Naive thymus-derived CD8-positive, alpha-beta T cell (primary cell): ENCODE measurements around the gene R3HDM2. TPM values are rescaled to one million over a fixed set of nuclear protein-coding genes. Genes with fewer than 3 reads are reported as not detected.
A peak's percentile ranks its signal among the peaks of the same experiment; 100 is the strongest.
"Not testable (repeated sequence)": the region's sequence is repeated elsewhere in the genome, so short reads cannot be mapped to it uniquely, and the experiment has no call there.

Experiments used
- ATAC-seq, 2 donors: fragments of 150-1000 bp; cut with Tn5 transposase in 1 of 2; sonication (Bioruptor Pico), chemical (Tn5 transposase) in 1 of 2; 1 replicate in 1 of 2; 2 replicates in 1 of 2; pipeline ENCODE4 v1.10.0; 2021; ENCODE audit warnings: mild to moderate bottlenecking in 2 of 2, moderate library complexity in 2 of 2
- POLR2A ChIA-PET: fragments of 350-600 bp; sonication (Branson Sonifier 250); formaldehyde crosslinking; loops from one replicate; lab custom pipeline; 2021; ENCODE audit warnings: antibody characterized with exemption; lab: Charles Lee
- DNase-seq, 10 donors: peaks; one replicate each; pipeline versions ENCODE4 v3.0.0 to v3.0.0-alpha.2; 2020 to 2022
- H3K27ac Mint-ChIP-seq, 10 donors: one replicate each; pipeline ENCODE4 v1.8.0; 2020 to 2022; ENCODE audit warnings: mild to moderate bottlenecking in 10 of 10, mixed read lengths in 10 of 10, moderate library complexity in 4 of 10, inconsistent platforms in 1 of 10
- H3K27me3 Mint-ChIP-seq, 5 donors: one replicate each; pipeline ENCODE4 v1.8.0; 2021 to 2022; ENCODE audit warnings: mixed read lengths in 5 of 5
- H3K36me3 Mint-ChIP-seq, 3 donors: one replicate each; pipeline ENCODE4 v1.8.0; 2020 to 2022; ENCODE audit warnings: mixed read lengths in 3 of 3, mild to moderate bottlenecking in 2 of 3, inconsistent platforms in 1 of 3
- H3K4me1 Mint-ChIP-seq, 4 donors: one replicate each; pipeline ENCODE4 v1.8.0; 2021 to 2022; ENCODE audit warnings: mixed read lengths in 4 of 4
- H3K4me3 Mint-ChIP-seq, 10 donors: one replicate each; pipeline ENCODE4 v1.8.0; 2020 to 2022; ENCODE audit warnings: mild to moderate bottlenecking in 10 of 10, mixed read lengths in 10 of 10, moderate library complexity in 6 of 10, inconsistent platforms in 1 of 10
- H3K9me3 Mint-ChIP-seq, 9 donors: one replicate each; pipeline ENCODE4 v1.8.0; 2020 to 2022; ENCODE audit warnings: mixed read lengths in 9 of 9, mild to moderate bottlenecking in 3 of 9, inconsistent platforms in 1 of 9, moderate library complexity in 1 of 9
- polyA plus RNA-seq, 3 donors: library from polyadenylated mRNA; unstranded; fragments of 300-500 nt; fragmentation: Illumina TruSeq; gene quantifications; one replicate each; pipeline ENCODE4 v1.2.3, GENCODE V29; 2021
- total RNA-seq, 8 experiments: library from RNA in 2 of 8; stranded (reverse) in 2 of 8; gene quantifications; one replicate each; pipeline ENCODE4 v1.2.3 and lab custom pipeline; 2021 to 2026

Gene R3HDM2
- total and polyA plus RNA-seq, 5 experiments from 2014 or later, result 5.4 to 115 (median 17.3) TPM

GRCh38 chr12:57449375-57449774, 18.5 kb upstream of the R3HDM2 start:
- H3K9me3 Mint-ChIP-seq, result no peaks in the 10 kb centered on the region
- H3K4me1 Mint-ChIP-seq, result no peaks in the 10 kb centered on the region
- no peak for ATAC-seq
- POLR2A ChIA-PET, result no interaction called here
- no peak overlapping the region for H3K27ac Mint-ChIP-seq
- peaks cover 0 to 3% (median 0%) of the 10 kb centered on the region in 5 donors for H3K27me3 Mint-ChIP-seq
- no peak for DNase-seq
- H3K4me3 Mint-ChIP-seq, result no peak overlapping the region
- no peaks in the 10 kb centered on the region for H3K36me3 Mint-ChIP-seq

- POLR2A ChIA-PET, result no interaction called here
- H3K4me1 Mint-ChIP-seq, result no peaks in the 10 kb centered on the region
- H3K36me3 Mint-ChIP-seq, result no peaks in the 10 kb centered on the region
- no peaks in the 10 kb centered on the region for H3K9me3 Mint-ChIP-seq
- H3K27ac Mint-ChIP-seq, result no peak overlapping the region
- DNase-seq, result no peak
- H3K27me3 Mint-ChIP-seq, result peaks cover 0 to 3% (median 0%) of the 10 kb centered on the region in 5 donors
- no peak overlapping the region for H3K4me3 Mint-ChIP-seq
- no peak for ATAC-seq
Observed at GRCh38 chr12:57448669-57449068, 17.8 kb upstream of the R3HDM2 start.

GRCh38 chr12:57446292-57446960, 15.6 kb upstream of the R3HDM2 start:
- Mint-ChIP-seq H3K4me1 (no peaks in the 10 kb centered on the region), H3K27ac (no peak overlapping the region), H3K4me3 (no peak overlapping the region), H3K27me3 (peaks cover 0 to 3% (median 0%) of the 10 kb centered on the region in 5 donors), H3K9me3 (peaks cover 0 to 8% (median 5%) of the 10 kb centered on the region in 9 donors), H3K36me3 (peaks cover 0 to 4% (median 0%) of the 10 kb centered on the region in 3 donors)
- ATAC-seq (no peak), DNase-seq (no peak)
- POLR2A ChIA-PET, result no interaction called here

- no peak overlapping the region for H3K27ac Mint-ChIP-seq
- POLR2A ChIA-PET, result no interaction called here
Observed at GRCh38 chr12:57444744-57445143, 13.9 kb upstream of the R3HDM2 start.

GRCh38 chr12:57444337-57444736, 13.5 kb upstream of the R3HDM2 start:
- ATAC-seq, H3K4me1 Mint-ChIP-seq, DNase-seq, H3K36me3 Mint-ChIP-seq, H3K27me3 Mint-ChIP-seq, H3K4me3 Mint-ChIP-seq, POLR2A ChIA-PET: not testable (repeated sequence)
- Mint-ChIP-seq H3K27ac (peak overlapping the region in 1 of 10 donors; percentile 32), H3K9me3 (peaks cover 0 to 13% (median 8%) of the 10 kb centered on the region in 9 donors)

More at GRCh38 chr12:57444744-57445143, 13.9 kb upstream of the R3HDM2 start:
- H3K4me3 Mint-ChIP-seq, result no peak overlapping the region
- peaks cover 0 to 3% (median 3%) of the 10 kb centered on the region in 5 donors for H3K27me3 Mint-ChIP-seq
- ATAC-seq (no peak), DNase-seq (no peak)
- peaks cover 0 to 8% (median 0%) of the 10 kb centered on the region in 3 donors for H3K36me3 Mint-ChIP-seq
- peaks cover 0 to 13% (median 8%) of the 10 kb centered on the region in 9 donors for H3K9me3 Mint-ChIP-seq
- H3K4me1 Mint-ChIP-seq, result no peaks in the 10 kb centered on the region

GRCh38 chr12:57441846-57442427, 11.1 kb upstream of the R3HDM2 start:
- no peak overlapping the region for H3K4me3 Mint-ChIP-seq
- H3K4me1 Mint-ChIP-seq, result no peaks in the 10 kb centered on the region
- peaks cover 0 to 13% (median 8%) of the 10 kb centered on the region in 9 donors for H3K9me3 Mint-ChIP-seq
- ATAC-seq, result no peak
- H3K27me3 Mint-ChIP-seq, result peaks cover 0 to 3% (median 3%) of the 10 kb centered on the region in 5 donors
- H3K27ac Mint-ChIP-seq, result no peak overlapping the region
- DNase-seq, result no peak
- peaks cover 0 to 8% (median 0%) of the 10 kb centered on the region in 3 donors for H3K36me3 Mint-ChIP-seq
- POLR2A ChIA-PET, result no interaction called here

GRCh38 chr12:57441393-57441792, 10.6 kb upstream of the R3HDM2 start:
- H3K36me3 Mint-ChIP-seq, ATAC-seq, H3K27me3 Mint-ChIP-seq, H3K27ac Mint-ChIP-seq, H3K4me3 Mint-ChIP-seq, POLR2A ChIA-PET, DNase-seq, H3K4me1 Mint-ChIP-seq: not testable (repeated sequence)
- H3K9me3 Mint-ChIP-seq, result peaks cover 0 to 13% (median 8%) of the 10 kb centered on the region in 9 donors

- no peak overlapping the region for H3K4me3 Mint-ChIP-seq
- peaks cover 4 to 8% (median 7%) of the 10 kb centered on the region in 4 donors for H3K4me1 Mint-ChIP-seq
- POLR2A ChIA-PET, result no interaction called here
- peaks cover 0 to 8% (median 0%) of the 10 kb centered on the region in 3 donors for H3K36me3 Mint-ChIP-seq
- peaks cover 0 to 3% (median 0%) of the 10 kb centered on the region in 5 donors for H3K27me3 Mint-ChIP-seq
- no peak overlapping the region for H3K27ac Mint-ChIP-seq
- no peak for ATAC-seq
- DNase-seq, result no peak
- peaks cover 0 to 13% (median 8%) of the 10 kb centered on the region in 9 donors for H3K9me3 Mint-ChIP-seq
Observed at GRCh38 chr12:57439762-57440266, 9.0 kb upstream of the R3HDM2 start.

GRCh38 chr12:57438400-57438799, 7.6 kb upstream of the R3HDM2 start:
- DNase-seq, result no peak
- no peak overlapping the region for H3K27ac Mint-ChIP-seq
- H3K4me3 Mint-ChIP-seq, result no peak overlapping the region
- peaks cover 0 to 13% (median 8%) of the 10 kb centered on the region in 9 donors for H3K9me3 Mint-ChIP-seq
- POLR2A ChIA-PET, result no interaction called here
- peaks cover 5 to 8% (median 7%) of the 10 kb centered on the region in 4 donors for H3K4me1 Mint-ChIP-seq
- peaks cover 0 to 3% (median 0%) of the 10 kb centered on the region in 5 donors for H3K27me3 Mint-ChIP-seq
- H3K36me3 Mint-ChIP-seq, result peaks cover 0 to 8% (median 0%) of the 10 kb centered on the region in 3 donors
- ATAC-seq, result no peak

- Mint-ChIP-seq H3K4me1 (peaks cover 8 to 20% (median 20%) of the 10 kb centered on the region in 4 donors), H3K27me3 (no peaks in the 10 kb centered on the region)
- no peak for DNase-seq
Observed at GRCh38 chr12:57435293-57435692, 4.5 kb upstream of the R3HDM2 start.

GRCh38 chr12:57434517-57435223, 3.8 kb upstream of the R3HDM2 start, which contains the start of gene INHBC:
INHBC (plus strand) TSS chr12:57434784; CDS start chr12:57434887, 103 bp downstream.
- peaks cover 13 to 27% (median 26%) of the 10 kb centered on the region in 4 donors for H3K4me1 Mint-ChIP-seq
- ATAC-seq (no peak), DNase-seq (no peak)
- no peaks in the 10 kb centered on the region for H3K27me3 Mint-ChIP-seq
- POLR2A ChIA-PET, result interaction anchor here (1.1 kb wide), 1 partner anchor 24 kb away, joined by 3 read pairs; no protein-coding TSS in a partner anchor
- H3K4me3 Mint-ChIP-seq, result peak within 1 kb of the TSS in 4 of 10 donors; percentile 24 to 67 (median 51)
- peak within 1 kb of the TSS in 7 of 10 donors; percentile 13 to 70 (median 43) for H3K27ac Mint-ChIP-seq
- H3K36me3 Mint-ChIP-seq, result no peaks in the 10 kb centered on the region
- H3K9me3 Mint-ChIP-seq, result no peaks in the 10 kb centered on the region

More at GRCh38 chr12:57435293-57435692, 4.5 kb upstream of the R3HDM2 start:
- no peaks in the 10 kb centered on the region for H3K9me3 Mint-ChIP-seq
- POLR2A ChIA-PET, result interaction anchor here (1.1 kb wide), 1 partner anchor 23 kb away, joined by 3 read pairs; no protein-coding TSS in a partner anchor
- peak overlapping the region in 3 of 10 donors; percentile 24 to 54 (median 48) for H3K4me3 Mint-ChIP-seq
- no peak for ATAC-seq
- H3K36me3 Mint-ChIP-seq, result no peaks in the 10 kb centered on the region
- peak overlapping the region in 6 of 10 donors; percentile 13 to 70 (median 42) for H3K27ac Mint-ChIP-seq

GRCh38 chr12:57433370-57433769, 2.5 kb upstream of the R3HDM2 start:
- Mint-ChIP-seq H3K27me3 (no peaks in the 10 kb centered on the region), H3K36me3 (no peaks in the 10 kb centered on the region), H3K4me1 (peaks cover 17 to 36% (median 35%) of the 10 kb centered on the region in 4 donors), H3K4me3 (no peak overlapping the region), H3K9me3 (no peaks in the 10 kb centered on the region), H3K27ac (no peak overlapping the region)
- no peak for DNase-seq
- no peak for ATAC-seq
- POLR2A ChIA-PET, result interaction anchor here (0.6 to 0.7 kb wide), 4 partner anchors 31 to 160 kb away, joined by 3 to 4 read pairs (median 3); no protein-coding TSS in a partner anchor
